NCI-H345 (cell line): Measurements from ENCODE around the gene CPPED1.
"Not testable (repeated sequence)": the region's sequence is repeated elsewhere in the genome, so short reads cannot be mapped to it uniquely, and the experiment has no call there.

Source experiments
- DNase-seq: peaks from one replicate; lab custom pipeline; 2025; lab: John Stamatoyannopoulos, UW

Gene CPPED1

DNA sequence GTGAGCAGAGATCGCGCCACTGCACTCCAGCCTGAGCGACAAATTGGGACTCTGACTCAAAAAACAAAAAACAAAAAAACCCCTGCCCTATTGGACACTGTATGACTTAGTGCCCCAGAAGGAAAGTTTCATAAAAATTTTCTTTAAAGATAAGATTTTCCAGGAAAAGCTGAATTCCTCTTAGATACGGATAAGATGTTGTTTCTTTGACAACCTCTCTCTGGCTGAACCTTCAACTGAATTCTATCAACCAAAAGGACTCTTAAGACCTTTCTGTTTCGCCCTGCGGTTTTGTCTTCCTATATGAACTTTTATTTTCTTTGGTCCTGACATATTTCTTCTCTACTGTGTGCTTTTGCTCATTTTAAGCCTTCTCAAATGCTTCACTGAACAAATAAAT, 35.8 kb downstream of the CPPED1 start:
- DNase-seq = no peak

DNA sequence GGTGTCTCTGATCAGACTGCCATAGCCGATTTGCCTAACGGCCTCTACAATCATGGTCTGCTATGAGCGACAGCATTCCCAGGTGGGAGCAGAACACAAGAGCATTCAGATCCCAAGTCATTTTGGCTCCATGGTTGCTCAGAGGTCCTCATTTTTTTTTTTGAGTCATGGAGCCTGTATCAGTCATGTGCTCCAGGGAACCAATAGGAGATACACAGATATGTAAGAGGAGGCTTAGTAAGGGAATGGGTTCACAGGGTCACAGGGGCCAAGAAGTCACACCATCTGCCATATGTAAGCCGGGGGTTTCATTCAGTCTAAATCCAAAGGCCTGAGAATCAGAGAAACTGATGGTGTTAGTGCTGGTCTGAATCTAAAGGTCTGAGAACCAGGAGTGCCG, 36.8 kb downstream of the CPPED1 start:
- DNase-seq = no peak

DNA sequence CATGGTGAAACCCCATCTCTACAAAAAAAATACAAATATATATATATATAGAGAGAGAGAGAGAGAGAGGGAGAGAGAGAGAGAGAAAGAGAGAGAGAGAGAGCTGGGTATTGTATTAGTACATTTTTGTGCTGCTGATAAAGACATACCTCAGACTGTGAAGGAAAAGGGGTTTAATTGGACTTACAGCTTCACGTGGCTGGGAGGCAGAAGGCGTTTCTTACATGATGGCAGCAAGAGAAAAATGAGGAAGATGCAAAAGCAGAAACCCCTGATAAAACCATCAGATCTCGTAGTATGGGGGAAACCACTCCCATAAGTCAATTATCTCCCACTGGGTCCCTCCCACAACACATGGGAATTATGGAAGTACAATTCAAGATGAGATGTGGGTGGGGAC, 37.5 kb downstream of the CPPED1 start:
- not testable (repeated sequence) for DNase-seq

DNA sequence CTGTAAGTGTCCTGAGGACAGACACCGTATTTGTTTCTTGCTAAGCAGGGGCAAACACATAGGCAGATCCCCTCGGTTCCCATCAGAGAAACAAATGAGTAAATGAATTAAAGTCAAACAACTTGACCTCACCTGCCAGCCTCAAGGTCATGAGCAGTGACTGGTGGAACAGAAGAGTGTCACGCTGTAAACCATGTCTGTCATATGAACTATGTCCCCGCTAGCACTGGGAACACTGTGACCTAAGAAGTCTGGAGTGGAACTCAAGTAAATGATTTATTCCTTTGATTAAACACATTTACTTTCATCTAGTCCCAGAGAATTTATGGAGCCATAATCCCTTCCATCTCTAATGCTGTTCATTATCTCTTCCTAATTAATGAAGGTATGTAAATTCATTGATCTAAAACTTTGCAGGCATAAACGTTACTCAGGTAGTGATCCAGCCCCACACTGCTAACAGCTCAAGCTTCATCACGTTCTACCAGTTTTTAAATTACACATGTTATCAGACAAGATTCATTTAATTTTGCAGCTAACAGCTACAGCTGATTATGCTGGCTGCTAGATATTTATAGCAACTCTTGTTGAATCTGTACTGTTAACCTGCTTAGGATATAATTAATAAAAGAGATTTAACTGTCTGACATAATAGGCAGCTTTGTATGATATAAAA, 38.7 kb downstream of the CPPED1 start:
- no peak for DNase-seq

DNA sequence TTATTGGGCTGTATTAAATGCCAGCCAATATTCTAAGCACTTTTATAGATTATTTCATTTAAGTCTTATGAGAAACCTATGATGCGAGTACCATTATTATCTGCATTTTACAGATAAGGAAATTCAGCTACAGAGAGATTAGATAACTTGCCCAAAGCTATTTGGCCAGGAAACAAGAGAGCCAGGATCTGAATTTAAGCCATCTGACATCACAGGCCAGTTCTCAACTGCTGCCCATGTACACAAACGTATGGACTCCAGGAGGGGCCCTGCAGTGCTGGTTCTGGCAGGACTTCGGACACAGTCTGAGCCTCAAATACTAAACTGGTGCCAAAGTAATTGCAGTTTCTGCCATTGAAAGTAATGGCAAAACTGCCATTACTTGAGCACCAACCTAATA, 40.2 kb downstream of the CPPED1 start:
- no peak for DNase-seq

DNA sequence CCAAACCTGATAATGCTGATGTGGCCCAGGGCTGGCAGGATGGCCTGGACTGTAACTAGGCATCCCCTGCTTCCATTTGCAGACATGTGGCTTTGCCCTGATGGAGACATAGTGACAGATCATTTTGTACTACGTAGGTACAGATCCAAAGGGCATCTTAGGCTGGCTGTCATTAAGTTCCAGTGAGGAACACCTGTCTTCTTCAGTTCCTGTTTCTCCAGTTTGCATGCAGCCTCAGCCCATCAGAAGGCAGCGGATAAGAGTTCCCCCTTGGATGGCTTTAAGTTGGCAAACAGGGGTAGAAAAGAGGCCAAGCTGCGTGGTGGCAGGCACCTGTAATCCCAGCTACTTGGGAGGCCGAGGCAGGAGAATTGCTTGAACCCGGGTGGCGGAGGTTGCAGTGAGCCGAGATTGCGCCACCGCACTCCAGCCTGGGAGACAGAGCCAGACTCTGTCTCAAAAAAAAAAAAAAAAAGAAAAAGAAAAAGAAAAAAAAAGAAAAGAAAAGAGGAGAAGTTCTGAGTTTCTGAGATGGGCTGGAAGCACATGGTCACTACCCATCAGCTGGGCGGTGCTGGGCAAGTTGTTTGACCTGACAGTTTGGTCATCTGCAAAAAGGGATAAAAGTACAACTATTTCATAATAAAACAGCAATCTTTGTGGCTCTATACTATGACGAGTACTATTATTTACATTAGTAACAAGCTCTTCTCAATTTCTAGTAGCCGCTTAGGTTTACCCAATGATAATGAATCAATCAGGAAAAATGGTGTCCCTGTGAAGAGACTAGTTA, 42.7 kb downstream of the CPPED1 start:
- no peak for DNase-seq

DNA sequence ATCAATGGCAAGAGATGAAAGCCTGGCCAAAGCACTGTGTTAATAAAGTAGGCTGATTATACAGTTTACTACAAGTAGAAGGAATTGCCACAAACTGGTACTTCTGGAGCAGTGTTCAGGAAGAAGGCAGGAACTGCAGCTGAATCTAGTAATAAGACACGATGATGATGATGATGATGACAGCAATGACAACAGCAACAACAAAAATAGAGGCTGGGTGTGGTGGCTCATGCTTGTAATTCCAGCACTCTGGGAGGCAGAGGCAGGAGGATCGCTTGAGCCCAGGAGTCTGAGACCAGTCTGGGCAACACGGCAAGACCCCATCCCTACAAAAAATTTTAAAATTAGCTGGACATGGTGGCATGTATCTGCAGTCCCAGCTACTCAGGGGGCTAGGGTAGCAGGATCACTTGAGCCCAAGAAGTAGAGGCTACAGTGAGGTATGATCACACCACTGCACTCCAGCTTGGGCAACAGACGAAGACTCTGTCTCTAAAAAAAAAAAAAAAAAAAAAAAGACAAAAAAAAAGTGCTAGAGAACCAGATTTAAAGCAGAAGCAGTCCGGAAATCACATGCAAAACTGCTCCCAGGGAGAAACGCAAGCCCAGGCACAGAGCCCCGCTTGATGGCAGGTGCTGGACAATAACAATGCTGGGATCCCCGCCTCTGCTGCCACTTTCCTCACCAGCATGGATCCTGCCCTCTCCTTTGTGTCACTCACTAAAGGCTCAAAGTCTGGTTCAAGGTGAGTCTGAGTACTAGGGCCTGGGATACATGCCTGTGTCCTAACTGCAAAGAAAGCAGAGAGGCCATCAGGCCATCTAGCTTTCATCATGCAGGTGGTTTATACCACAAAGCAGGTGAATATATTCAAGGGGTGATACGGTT, 44.8 kb downstream of the CPPED1 start:
- peak; percentile 70 for DNase-seq

DNA sequence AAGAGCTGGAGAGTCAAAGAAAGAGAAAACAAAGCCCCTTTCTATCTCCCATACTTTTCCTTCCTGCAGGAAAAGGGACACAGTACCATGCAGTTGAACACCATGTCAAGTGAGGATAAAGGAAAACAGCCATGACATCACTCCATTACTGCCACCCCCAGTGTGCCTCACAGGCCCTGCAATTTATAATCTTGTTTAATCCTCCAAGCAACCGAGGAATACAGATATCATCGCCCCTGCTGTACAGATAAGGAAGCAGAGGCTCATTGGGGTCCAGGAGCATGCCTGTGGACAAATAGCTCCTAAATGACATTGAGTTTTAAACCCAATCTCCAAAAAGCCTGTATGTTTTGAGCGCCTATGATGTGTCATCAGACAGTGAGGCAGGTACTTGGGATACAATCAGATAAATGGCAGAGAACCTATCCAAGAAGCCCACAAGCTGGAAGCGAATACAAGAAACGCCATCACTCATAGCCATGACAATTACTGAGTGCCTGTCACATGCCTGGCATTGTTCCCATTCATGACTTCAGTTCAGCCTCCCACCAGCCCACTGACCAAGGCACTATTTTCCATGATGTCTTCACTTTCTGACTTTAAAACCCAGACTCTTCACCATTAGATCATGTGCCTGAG, 45.5 kb downstream of the CPPED1 start:
- DNase-seq = peak; percentile 14

DNA sequence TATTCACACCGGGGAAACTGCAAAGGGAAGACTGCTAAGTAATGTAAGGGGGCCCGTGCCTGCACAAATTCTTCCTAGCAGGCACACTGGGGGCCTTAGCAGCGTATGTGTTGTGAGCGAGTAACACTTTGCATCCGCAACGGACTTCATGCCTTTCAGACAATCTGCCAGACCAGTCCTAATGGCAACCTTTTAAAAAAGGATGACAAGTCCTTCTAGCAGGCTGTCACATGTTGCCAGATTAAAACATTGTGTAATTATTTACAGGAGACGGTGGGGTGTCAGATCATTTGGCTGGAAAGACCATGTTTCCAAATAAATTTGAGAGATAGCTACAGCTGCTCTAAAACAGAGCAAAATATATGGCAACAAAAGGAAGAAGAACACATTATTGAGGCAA, 46.1 kb downstream of the CPPED1 start:
- no peak for DNase-seq

DNA sequence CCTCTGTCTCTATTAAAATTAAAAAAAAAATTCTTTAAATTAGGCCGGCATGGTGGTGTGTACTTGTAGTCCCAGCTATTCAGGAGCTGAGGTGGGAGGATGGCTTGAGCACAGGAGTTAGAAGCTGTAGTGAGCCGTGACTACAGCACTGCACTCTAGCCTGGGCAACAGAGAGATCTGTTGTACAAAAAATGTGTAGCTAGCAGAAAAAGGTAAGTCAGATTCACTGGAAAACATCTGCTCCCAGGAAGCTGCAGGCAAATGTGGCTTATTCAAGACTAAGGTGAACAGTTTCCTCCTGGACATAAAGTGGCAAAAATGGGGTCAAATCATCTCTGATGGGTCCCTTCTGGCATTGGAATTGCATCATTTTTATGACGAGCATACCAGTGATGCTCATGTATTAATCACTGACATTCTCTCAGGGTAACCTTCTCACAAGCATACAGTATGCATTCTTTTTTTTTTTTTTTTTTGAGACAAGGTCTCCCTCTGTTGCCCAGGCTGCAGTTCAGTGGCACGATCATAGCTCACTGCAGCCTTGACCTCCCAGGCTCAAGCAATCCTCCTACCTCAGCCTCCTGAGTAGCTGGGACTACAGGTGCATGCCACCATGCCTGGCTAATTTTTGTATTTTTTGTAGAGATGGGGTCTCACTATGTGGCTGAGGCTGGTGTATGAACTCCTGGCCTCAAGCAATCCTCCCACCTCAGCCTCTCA, 48.7 kb downstream of the CPPED1 start:
- DNase-seq = no peak

DNA sequence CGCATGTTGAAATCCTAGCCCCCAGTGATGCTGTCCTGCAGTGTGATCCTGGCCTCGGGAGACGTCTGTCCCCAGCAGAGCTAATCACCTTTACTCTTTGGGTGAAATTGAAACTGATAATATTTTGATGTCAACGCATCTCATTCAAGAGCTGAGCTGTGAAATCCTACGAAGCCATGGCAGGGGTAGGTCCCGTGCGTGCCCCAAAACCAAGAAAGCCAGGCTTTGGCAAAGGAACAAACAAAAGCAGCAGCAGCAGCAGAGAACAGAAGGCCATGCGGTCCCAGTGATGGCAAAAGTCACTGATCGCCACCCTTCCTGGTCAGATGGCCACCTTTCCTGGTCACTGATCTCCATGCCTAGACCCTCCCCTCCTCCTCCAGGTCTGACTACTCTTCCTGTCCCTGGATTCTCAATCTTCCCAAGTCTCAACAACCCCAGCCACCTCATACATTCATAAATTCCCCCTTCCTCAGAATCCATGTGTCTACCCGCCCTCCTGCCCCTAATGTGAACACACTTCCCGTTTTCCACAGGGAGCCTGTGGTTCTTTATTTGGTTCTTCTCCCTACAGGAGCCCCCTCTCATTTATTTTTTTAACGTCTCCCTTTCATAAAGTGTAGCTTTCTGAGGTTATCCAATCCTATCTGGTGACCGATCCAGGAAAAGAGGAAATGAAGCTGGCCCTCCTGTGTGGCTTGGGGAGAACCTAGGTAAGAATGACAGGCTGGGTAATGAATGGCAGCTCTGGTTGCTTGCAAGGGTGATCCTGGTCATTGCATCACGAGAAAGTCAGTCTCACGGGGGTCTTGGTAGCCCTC, 50.3 kb downstream of the CPPED1 start:
- no peak for DNase-seq

DNA sequence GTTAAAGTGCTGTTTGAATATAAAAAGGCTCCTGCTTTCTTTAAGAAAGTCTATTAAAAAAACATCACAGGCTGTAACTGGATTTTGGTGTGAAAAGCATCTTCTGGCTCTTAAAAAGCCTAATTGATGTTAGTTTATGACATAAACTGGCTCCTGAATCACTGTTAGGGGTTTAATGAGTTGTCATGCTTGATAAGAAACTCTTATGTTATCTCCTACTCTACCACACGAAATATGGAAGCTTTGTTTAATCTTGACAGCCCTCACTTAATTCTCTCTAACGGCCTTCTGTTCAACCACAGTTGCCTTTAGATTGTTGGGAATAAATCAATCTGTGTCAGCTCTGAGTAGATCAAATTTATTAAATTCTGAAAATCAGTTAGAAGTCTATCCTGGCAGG, 51.5 kb downstream of the CPPED1 start:
- no peak for DNase-seq

DNA sequence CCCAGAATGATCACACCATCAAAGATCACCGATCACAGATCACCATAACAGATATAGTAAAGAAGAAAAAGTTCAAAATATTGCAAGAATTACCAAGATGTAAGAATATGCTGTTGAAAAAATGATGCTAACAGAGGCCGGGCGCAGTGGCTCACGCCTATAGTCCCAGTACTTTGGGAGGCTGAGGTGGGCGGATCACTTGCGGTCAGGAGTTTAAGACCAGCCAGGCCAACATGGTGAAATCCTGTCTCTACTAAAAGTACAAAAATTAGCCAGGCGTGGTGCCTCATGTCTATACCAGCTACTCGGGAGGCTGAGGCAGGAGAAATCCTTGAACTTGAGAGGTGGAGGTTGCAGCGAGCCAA, 53.2 kb downstream of the CPPED1 start:
- DNase-seq = no peak

DNA sequence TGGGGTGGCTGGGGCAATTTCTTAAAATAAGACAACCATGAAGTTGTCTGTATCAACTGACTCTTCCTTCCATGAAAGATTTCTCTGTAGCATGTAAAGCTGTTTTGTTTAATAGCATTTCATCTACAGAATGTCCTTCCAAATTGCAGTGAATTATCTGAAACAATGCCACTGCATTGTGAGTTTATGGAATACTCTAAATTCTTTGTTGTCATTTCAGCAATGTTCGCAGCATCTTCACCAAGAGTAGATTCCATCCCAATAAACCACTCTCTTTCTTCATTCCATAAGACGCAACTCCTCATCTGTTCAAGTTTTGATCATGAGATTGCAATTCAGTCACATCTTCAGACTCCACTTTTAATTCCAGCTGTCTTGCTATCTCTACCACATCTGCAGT, 54.6 kb downstream of the CPPED1 start:
- DNase-seq = no peak

DNA sequence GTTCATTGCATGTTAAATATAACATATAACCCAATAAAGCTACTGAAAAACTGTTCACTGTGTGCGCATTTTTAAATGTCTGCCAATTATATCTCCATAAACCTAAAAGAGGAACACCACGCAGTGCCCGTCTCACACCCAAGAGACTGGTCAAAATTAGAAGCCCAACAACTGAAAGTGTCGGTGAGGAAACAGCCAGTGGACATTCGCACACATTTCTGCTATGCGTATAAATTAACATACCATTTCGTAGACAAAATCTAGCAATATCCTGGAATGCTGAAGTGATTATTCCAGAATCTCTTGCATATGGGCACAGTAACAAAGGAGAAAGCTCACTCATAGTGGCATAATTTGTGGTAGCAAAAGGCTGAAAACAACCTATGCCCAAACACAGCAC, 55.9 kb downstream of the CPPED1 start:
- DNase-seq = no peak

DNA sequence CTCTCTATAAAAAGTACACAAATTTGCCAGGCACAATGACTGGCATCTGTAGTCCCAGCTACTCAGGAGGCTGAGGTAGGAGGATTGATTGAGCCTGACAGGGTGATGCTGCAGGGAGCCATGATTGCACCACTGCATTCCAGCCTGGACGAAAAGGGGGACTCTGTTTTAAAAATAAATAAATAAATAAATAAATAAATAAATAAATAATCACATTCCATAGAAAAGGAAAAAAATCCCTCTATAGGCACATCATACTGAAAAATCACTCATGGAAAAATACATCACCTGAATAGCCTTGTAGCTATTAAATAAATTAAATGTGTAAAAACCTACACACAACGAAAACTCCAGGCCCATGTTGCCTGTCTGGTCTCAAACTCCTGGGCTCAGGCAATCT, 56.4 kb downstream of the CPPED1 start:
- DNase-seq = no peak

DNA sequence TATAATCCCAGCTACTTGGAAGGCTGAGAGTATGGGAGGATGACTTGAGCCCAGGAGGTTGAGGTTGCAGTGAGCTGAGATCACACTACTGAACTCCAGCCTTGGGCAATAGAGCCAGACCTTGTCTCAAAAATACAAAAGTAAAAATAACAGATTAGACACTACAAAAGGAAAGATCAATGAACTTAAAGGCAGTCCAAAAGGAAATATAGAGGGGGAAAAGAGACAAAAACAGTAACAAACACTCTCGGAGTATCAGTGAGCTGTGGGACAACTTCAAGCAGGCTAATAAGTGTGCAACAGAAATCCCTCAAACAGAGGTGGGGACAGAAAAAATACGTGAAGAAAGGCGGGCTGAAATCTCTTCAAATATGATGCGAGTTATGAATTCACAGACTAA, 58.8 kb downstream of the CPPED1 start:
- no peak for DNase-seq

DNA sequence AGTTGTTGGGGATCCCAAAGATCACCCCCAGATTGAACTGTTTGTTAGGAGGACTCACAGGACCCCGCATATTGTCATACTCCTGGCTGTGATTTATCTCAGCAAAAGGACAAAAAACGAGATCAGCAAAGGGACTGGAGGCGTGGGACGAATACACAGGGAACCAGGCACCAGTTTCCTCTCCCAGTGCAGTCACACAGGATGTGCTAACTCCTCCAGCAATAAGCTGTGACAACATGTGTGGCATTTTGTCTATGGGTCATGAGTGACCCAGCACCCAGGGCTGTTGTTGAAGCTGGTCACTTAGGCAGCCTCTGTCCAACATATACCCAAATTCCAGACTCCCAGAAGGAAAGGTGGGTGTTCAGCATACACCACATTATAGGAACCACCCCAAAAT, 60.9 kb downstream of the CPPED1 start:
- no peak for DNase-seq

DNA sequence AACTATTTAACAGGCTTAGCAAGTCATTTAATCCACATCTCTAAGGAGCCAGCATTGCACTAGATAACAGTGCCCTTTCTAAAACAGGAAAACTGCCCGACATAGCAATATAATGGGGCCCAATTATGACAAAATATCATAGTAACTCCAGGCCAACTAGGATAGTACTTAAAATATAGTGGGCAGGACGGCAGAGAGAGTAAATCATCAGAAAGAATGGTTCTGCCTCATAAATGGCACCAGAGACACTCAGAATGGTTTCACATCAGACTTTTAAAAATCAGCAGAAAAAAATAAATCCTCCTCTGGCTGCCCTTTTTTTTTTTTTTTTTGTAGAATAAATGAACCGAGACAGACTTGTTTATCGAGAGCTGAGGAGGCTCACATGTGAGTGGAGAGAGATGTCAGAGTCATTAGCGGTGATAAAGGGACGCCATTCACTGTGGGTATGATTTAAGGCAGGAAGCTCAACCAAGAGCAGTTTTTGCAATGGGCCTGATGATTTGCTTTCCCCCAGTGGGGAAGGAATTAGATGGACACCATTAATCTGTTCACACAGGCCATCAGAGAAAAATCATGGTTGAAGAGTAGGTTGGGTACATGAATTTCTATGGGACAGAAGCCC, 62.6 kb downstream of the CPPED1 start:
- DNase-seq = no peak

DNA sequence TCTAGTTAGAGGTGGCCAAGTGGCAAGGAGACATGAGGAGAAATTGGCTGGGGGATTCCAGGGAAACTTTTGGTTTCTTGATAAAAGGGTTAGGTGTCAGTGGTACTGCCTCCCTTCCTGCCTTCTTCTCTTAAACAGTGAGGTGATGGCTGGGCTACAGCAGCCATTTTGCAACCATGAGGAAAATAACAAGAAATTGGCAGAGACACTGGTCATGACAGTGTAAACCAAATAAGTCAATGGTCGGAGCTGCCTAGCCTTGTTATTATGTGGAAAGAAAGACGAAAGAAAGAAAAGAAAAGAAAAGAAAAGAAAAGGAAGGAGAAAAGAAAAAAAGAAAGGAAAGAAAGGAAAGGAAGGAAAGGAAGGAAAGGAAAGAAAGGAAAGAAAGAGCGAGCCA, 63.9 kb downstream of the CPPED1 start:
- no peak for DNase-seq
